Measurements from ENCODE around the gene PHKA2.
"Not testable (repeated sequence)": the region's sequence is repeated elsewhere in the genome, so short reads cannot be mapped to it uniquely, and the experiment has no call there.

Gene PHKA2

GRCh38 chrX:18980262-18980661 lies 3.7 kb downstream of the PHKA2 start:
- not testable (repeated sequence) for DNase-seq (ENCODE audit: low read depth in 1 of 2, low spot score in 1 of 2)

DNA sequence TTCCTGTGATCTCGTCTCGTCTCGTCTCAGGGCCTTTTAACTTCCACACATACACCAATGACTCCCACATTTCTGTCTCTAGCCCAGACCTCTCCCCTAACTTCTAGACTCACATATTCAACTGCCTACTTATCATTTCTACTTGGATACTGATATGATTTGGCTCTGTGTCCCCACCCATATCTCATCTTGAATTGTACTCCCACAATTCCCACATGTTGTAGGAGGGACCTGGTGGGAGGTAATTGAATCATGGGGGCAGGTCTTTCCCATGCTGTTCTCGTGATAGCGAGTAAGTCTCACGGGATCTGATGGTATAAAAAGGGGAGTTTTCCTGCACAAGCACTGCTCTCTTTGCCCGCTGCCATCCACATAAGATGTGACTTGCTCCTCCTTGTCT lies 8.9 kb downstream of the PHKA2 start:
- DNase-seq (ENCODE audit: low read depth in 1 of 2, low spot score in 1 of 2) = no peak

DNA sequence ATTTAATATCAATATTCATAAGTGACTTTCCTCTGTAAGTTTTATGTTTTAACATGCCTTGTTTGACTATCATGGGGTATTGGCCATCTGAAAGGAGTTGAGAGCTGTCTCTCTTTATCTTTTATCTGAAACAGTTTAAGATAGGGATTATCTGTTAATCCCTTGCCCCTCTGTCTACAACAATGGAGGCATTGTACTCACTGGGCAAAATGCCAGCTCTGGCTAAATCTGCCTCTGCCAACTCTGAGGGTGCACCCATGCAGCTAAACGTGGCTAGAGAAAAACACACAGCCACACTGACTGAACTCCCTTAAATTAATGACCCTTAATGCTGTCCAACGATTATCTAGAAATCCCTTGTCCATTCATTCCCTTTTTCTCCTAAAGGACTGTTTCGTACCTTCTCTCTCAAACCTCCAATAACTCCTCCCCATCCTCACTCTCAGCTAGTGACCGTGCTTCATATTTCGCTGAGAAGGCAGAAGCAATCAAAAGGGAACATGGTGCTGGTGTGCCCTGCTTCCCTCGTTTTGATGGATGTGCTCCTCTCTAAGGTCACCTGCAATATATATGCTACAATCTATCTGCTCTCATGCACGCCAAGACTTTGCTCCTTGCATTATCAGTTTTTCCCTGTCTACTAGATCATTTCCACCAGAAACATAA lies 10.3 kb downstream of the PHKA2 start:
- DNase-seq (ENCODE audit: low read depth in 1 of 2, low spot score in 1 of 2) = no peak

- DNase-seq (ENCODE audit: low read depth in 1 of 2, low spot score in 1 of 2) = no peak
Measured at GRCh38 chrX:18971506-18971905, 12.4 kb downstream of the PHKA2 start.

GRCh38 chrX:18970465-18970864 lies 13.4 kb downstream of the PHKA2 start:
- DNase-seq (ENCODE audit: low read depth in 1 of 2, low spot score in 1 of 2) = no peak

- no peak for DNase-seq (ENCODE audit: low read depth in 1 of 2, low spot score in 1 of 2)
Measured at GRCh38 chrX:18966624-18967023, 17.3 kb downstream of the PHKA2 start.

- no peak for DNase-seq (ENCODE audit: low read depth in 1 of 2, low spot score in 1 of 2)
Measured at GRCh38 chrX:18964901-18965300, 19.0 kb downstream of the PHKA2 start.

DNA sequence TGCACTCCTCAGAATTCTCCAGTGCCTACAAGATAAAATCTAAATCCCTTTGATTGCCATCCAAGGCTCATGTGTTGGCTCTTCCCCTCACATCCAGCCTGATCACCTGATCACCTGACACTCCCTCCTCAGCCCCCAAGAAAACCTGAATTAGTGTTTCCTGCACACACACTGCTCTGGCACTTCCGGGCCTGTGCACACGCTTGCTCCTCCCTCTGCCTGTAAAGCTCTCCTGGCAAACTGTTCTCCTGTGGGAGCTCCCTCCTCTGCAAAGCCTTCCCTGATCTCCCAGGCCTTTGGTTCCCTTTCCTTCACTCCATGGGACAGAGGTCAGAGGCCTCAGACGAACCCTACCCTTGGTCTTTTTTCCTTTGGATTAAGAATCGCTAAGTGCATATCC lies 19.9 kb downstream of the PHKA2 start:
- no peak for DNase-seq (ENCODE audit: low read depth in 1 of 2, low spot score in 1 of 2)

- DNase-seq (ENCODE audit: low read depth in 1 of 2, low spot score in 1 of 2) = no peak
Measured at GRCh38 chrX:18962329-18962728, 21.6 kb downstream of the PHKA2 start.

GRCh38 chrX:18961686-18962085 lies 22.2 kb downstream of the PHKA2 start:
- DNase-seq (ENCODE audit: low read depth in 1 of 2, low spot score in 1 of 2) = no peak

GRCh38 chrX:18956303-18957032 lies 27.4 kb downstream of the PHKA2 start:
- DNase-seq (ENCODE audit: low read depth in 1 of 2, low spot score in 1 of 2) = no peak

GRCh38 chrX:18955676-18956075 lies 28.2 kb downstream of the PHKA2 start:
- no peak for DNase-seq (ENCODE audit: low read depth in 1 of 2, low spot score in 1 of 2)

DNA sequence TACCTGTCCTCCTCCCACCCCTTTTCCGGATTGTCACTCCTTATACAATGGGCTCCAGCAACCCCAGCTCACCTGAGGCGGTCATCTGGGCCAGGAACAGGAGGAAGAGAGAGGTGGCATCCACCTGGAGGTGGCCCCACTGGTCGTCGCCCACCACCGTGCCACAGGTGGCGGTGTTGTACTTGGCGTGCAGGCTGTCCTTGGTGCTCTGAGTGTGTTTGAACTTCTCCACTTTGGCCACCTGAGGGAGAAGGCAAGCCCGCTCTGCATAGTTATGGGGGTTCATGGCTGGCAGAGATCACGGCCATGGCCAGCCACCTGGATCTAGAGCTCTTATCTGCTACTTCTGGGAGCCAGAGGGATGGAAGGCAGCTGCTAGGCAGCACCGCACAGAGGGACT lies 32.9 kb downstream of the PHKA2 start:
- DNase-seq (ENCODE audit: low read depth in 1 of 2, low spot score in 1 of 2) = no peak

GRCh38 chrX:18949944-18950301 lies 34.0 kb downstream of the PHKA2 start:
- DNase-seq (ENCODE audit: low read depth in 1 of 2, low spot score in 1 of 2) = no peak

DNA sequence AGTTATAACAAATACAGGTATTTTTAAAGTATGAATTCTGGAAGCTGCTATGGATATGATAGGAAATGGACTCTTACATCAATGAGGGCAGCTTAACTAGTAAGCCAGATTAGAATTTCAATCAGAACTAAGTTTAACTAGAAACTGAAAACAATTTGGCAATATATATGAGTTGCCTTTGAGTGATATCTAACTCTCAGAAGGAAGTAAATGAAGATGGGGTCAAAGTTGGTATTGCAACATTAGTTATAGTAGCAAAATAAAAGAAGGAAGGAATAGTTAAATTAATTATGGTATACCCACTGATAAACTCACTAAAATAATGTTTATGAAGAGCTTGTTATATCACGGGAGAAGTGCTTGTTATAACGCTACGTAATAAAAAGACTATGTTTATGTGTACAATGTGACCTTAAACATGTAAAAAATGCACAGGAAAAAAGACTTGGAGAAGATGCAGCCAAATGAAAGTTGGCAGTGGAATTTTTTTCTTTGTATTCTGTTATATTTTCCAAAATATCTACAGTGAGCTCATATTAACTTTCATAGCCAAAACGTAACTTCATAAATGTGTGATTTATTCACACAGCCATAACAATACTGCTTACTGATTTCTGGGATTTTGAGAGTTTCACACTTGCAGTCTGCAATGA lies 34.5 kb downstream of the PHKA2 start:
- no peak for DNase-seq (ENCODE audit: low read depth in 1 of 2, low spot score in 1 of 2)

DNA sequence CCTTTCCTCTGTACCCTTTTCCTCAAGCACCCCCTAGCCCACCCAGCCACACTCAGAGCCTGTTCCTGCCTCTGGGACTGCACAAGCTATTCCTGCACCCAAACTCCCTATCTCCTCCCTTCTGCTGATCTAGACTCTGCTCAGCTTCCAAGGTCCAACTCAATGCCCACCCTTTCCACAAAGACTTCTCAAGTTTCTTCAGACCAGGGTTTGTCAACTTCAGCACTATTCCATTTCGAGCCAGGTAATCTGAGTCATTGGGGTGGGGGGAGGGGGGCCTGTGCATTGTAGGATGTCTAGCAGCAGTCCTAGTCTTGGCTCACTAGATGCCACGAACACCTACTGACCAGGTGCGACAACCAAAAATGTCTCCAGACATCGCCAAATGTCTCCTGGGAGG lies 37.3 kb downstream of the PHKA2 start:
- no peak for DNase-seq (ENCODE audit: low read depth in 1 of 2, low spot score in 1 of 2)

DNA sequence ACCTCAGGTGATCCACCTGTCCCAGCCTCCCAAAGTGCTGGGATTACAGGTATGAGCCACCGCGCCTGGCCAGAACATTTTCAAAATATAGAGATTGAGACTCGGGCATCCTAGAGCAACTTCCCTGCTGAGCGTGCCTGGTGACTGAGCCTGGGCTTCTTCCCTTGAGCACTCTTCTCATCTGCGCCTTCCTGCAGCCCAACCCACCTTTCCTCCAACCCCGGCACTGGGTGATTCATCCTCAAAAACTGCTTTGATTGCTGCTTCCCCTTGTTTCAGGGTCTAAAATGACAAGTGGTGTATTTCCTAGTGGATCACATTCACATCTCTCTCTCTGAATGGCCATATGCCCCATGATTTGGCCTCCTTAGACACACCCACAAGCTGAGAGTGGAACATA lies 37.8 kb downstream of the PHKA2 start:
- DNase-seq (ENCODE audit: low read depth in 1 of 2, low spot score in 1 of 2) = no peak

DNA sequence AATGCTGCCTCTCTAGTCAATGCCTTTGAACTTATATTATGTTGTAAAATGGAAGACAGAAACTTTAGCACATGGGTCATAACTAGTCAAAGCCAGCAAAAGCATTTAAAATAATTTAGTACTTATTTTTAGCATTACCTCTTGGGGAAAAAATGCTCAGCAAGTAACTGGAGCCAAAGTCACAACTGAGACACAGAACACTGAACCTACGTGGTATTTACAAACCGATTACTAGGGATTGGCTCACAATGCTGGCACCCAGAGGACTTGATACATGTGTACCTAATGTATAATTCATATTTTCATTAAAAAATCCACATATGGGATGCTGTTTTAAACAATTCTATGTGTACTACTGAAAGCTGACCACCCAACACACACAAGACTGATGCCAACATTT lies 38.4 kb downstream of the PHKA2 start:
- no peak for DNase-seq (ENCODE audit: low read depth in 1 of 2, low spot score in 1 of 2)

GRCh38 chrX:18944482-18944881 lies 39.4 kb downstream of the PHKA2 start:
- no peak for DNase-seq (ENCODE audit: low read depth in 1 of 2, low spot score in 1 of 2)

DNA sequence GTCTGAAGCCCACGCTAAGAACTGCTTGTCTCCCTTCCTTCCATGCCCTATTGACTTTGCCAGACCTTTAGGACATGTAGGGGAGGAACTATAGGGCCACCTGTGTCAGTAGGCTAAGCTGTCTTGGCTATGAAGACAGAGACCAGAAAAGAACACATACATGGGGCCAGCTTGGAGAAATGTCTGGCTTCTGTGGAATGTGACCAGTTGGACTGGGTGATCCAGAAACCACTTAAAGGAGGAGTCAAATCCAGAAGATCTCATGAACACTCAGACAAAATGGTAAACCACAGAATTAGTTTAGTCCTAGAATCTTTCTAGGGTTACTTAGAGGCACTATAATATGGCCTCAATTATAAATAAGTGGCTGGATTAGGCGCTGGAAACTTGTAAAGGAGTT lies 42.0 kb downstream of the PHKA2 start:
- no peak for DNase-seq (ENCODE audit: low read depth in 1 of 2, low spot score in 1 of 2)

- DNase-seq (ENCODE audit: low read depth in 1 of 2, low spot score in 1 of 2) = no peak
Measured at GRCh38 chrX:18938710-18939109, 45.2 kb downstream of the PHKA2 start.

DNA sequence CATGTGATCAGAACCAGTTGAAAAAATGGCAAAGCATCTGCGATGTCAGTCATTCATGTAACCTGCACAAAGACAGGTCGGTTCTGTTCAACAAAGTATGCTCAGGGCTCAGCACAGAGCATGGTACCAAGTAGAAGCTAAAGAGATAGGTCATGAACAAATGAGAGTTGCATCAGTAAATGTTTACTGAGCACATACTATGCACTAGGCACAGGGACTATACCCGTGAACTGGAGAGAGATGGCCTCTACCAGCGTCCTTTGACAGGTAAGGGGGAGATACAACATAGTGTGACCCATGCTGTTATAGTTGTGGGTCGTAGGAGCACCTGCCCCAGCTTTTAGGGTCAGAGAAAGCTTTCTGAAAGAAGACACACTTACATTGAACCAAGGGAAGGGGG lies 46.7 kb downstream of the PHKA2 start:
- DNase-seq (ENCODE audit: low read depth in 1 of 2, low spot score in 1 of 2) = no peak

- no peak for DNase-seq (ENCODE audit: low read depth in 1 of 2, low spot score in 1 of 2)
Measured at GRCh38 chrX:18935893-18936292, 48.0 kb downstream of the PHKA2 start.

Measured in activated T-helper 1 cell treated with anti-CD3 and anti-CD28 coated beads, Interleukin-2, amount 50 U/mL, for 16 hours (primary cell).